HCEC 1CT (cell line): ENCODE data around the gene ARHGEF16.

Experiments
- DNase-seq: peaks from one replicate; pipeline ENCODE4 v3.0.0-alpha.2; 2017

ARHGEF16 gene

DNA sequence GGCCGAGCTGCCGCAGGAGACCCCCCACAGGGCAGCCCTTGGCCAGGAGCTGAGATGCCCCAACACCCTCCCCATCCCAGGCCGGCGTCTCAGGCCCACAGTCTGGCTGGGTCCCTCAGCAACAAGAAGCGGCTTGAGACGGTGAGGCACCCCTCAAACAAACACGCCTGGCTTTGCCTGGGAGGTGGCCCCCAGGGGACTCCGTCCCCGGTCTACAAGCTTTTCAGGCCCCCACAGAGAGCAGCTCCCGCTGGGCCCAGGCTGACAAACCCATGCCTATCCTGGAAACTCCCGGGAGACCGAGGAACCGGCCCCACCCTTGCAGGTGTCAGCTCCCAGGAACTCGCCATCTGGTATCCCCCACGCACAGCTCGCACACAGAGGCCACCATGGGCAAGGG is 67.0 kb downstream of the ARHGEF16 start:
- DNase-seq, result no peak

- DNase-seq, result no peak
Measured at GRCh38 chr1:3522112-3522511, 67.6 kb downstream of the ARHGEF16 start.

- no peak for DNase-seq
Measured at GRCh38 chr1:3522564-3523265, 68.2 kb downstream of the ARHGEF16 start.

- DNase-seq, result no peak
Measured at GRCh38 chr1:3523980-3524379, 69.5 kb downstream of the ARHGEF16 start.

DNA sequence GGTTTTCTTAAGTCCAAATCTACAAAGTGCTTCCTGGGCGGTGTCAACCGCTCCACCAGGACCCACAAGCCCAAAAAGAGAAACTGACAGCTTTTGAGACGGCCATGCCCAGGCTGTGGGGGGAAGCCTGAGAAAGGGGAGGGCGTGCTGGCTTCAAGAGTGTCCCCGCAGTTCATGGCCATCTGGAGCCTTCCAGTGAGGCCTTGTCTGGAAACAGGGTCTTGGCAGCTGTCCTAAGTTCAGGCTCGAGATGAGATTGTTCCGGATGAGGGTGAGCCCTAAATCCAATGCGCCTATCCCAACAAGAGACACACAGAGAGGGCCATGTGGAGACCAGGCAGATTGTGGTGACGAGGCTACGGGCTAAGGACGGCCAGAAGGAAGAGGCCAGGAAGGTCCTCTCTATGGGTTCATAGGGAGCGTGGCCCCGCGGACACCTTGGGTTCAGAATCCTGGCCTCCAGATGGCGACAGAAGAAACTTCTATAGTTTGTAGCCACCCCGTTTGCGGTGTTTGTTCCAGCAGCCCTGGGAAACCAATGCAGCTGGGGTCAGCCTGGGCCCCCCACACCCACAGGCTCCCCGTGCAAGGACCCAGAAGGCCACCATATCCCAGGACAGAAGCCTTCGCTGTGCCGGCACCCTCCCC is 70.2 kb downstream of the ARHGEF16 start:
- no peak for DNase-seq

DNA sequence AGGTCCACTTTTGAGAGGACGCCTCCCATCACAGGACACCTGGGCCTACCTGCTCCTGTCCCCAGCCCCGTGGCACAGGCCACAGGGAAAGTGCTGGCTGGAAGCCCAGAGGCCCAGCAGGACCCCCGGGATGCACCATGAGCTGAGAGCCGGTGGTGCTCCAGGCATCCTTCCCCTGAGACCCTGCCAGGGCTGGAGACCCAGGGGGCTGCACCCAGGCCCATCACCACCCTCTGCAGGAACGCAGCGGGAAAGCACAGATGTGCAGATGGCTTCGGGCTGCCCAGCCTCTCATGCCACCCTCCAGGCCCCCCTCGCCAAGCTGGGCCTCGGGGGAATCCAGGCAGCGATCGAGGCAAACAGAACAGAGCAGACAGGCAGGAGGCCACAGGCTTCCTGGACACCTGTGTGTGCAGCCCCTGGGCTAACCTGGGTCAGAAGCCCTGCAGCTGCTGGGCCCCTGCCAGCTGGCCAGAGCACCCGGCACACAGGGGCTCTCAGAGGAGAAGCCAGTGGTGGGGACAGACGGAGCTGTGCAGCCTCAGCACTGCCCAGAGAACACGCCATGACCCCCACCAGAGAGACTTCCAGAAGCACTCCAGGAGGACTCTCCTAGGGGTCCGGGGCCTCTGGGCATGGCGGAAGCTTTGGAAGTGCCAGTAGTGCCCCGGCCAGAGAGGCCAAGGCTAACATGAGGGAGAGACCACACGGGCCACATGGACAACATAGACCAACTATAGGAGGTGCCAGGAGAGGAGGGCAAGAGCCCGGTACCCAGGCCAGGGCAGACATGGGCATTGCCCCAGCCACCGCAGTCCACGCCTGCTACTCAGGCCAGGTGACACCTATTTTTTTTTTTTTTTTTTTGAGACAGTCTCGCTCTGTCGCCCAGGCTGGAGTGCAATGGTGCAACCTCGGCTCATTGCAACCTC is 71.4 kb downstream of the ARHGEF16 start:
- DNase-seq, result no peak

DNA sequence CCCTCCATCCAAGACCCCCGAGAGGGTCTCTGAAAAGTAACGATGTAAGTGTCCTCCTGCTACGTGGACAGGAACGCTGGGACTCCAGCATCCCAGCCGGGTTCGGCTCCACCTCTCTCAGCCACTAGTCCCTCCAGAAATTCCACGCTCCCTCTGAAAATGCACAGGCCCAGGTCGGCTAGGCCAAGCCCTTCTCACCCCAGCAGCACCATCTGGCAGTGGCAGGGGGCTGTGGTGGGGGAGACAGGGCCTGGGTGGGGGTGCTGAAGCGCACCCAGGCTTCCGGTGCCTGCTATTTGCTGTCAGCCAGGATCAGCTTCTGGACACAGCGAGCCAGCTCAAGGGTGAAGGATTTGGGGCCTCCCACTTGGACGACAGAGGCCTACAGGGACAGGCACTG is 73.3 kb downstream of the ARHGEF16 start:
- DNase-seq, result no peak

DNA sequence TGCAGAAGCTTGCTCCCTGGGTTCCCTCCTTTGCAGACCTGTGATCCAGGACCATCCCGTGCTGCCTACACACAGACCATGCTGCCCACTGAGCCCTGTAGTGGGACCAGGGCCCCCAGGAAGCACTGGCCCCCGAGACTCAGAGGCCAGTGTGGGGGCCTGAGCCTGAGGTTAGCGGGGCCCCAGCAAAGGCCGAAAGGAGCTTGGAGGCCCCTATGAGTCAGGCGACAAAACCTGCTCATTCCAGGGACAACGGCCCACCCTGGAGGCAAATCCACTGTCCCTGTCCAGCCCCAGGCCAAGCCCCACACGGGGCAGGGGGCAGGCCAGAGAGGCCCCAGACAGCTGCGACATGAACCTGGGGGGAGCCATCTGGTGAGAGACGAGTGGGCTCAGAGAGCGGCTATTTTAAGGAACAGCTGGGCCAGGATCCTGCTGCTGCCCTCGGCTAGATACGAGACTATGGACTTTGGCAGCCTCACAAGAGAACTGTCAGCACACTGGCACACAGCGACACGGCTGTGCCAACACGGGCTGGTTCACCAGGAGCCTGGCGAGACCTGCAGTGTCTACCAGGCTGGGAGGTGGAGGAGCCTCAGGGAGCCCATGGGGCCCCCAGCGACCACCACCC is 74.7 kb downstream of the ARHGEF16 start:
- DNase-seq, result no peak

DNA sequence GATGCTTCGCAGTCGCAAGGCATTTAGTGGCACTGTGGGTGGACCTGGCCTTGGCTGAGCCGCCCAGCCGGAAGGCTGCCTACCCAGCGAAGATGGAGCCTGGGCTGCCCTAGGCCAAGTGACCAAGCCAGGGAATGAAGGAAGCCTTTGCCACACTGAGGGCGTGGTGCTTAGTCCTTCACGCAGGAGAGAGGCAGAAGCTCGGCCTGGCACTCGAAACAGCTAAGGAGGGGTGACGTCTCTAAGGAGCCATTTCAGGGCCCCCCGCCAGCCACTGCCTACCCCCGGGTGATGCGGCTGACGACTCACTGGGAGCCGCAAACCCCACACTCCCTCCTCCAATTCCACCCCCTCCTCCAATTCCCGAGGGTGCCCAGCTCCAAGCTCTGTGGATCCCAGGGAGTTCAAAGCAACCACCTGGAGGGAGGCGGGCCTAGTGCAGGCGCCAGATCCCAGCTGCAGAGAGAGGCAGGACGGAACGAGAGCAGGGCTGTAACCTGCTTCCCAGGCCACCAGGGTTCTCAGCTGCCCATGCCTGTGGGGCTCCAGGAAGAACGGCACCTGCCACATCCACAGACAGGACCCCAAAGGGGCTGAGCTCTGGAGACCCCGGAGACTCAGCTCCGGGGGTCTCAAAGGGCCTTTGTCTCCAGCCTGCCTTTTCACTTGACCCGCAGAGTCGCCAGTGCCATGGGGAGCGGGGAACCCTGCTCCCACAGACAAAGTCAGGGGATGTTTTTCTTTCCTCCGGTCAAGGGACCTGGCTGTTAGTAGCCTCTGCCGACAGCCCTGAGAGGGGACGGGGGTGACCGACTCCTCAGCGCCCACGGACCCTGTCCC is 75.8 kb downstream of the ARHGEF16 start:
- DNase-seq, result no peak
